AG04449 (cell line): ENCODE measurements around the gene ABHD17A.
A peak's percentile ranks its signal among the peaks of the same experiment; 100 is the strongest.
"Not testable (repeated sequence)": the region's sequence is repeated elsewhere in the genome, so short reads cannot be mapped to it uniquely, and the experiment has no call there.

Source experiments
- CTCF ChIA-PET: fragments of 350-600 bp; formaldehyde crosslinking; extraction: SDS; loops from one replicate; lab custom pipeline; 2021; ENCODE audit warnings: antibody characterized with exemption; lab: Yijun Ruan, JAX
- POLR2A ChIA-PET: fragments of 400-600, 350-600 bp; formaldehyde crosslinking; extraction: SDS; loops from one replicate; lab custom pipeline; 2020; ENCODE audit warnings: antibody characterized with exemption, inconsistent platforms; lab: Yijun Ruan, JAX
- DNase-seq: peaks from one replicate; pipeline ENCODE4 v3.0.0-alpha.2; 2010; ENCODE audit warnings: low read depth, low spot score
- H3K4me3 ChIP-seq: 2 replicates; pipeline ENCODE4 v1.5.1; 2011; ENCODE audit warnings: low read depth, mild to moderate bottlenecking, control low read depth, low read length
- CTCF ChIP-seq: IDR thresholded peaks from one replicate; pipeline ENCODE4 v1.5.1; 2011; ENCODE audit warnings: mild to moderate bottlenecking, moderate library complexity, low read length, control low read depth, inconsistent platforms; ENCODE audit not compliant: insufficient read depth; ENCODE audit errors: missing control alignments

ABHD17A gene

GRCh38 chr19:1885398-1886119 is at the start of gene ABHD17A:
Gene ABHD17A, minus strand, starts transcription at chr19:1885496. Its CDS starts 3,930 bp downstream, at chr19:1881566.
- POLR2A ChIA-PET = interaction anchor here (0.6 to 0.7 kb wide), 2 partner anchors 9 to 16 kb away, joined by 3 to 6 read pairs; no protein-coding TSS in a partner anchor
- not testable (repeated sequence) for DNase-seq
- H3K4me3 ChIP-seq = peak within 1 kb of the TSS; percentile 80
- CTCF ChIA-PET = interaction anchor here (1.7 to 3.9 kb wide), 2 partner anchors 12 to 45 kb away, joined by 3 to 14 read pairs; no protein-coding TSS in a partner anchor

GRCh38 chr19:1933942-1934341 is 48.6 kb upstream of the ABHD17A start:
- TF ChIP-seq CTCF = no peak
- H3K4me3 ChIP-seq = no peak overlapping the region
- CTCF ChIA-PET = no interaction called here
- POLR2A ChIA-PET = no interaction called here
- DNase-seq = no peak

- POLR2A ChIA-PET = interaction anchor here (0.9 kb wide), 1 partner anchor 57 kb away, joined by 5 read pairs; no protein-coding TSS in a partner anchor
- CTCF ChIA-PET = interaction anchor here (0.7 to 1.1 kb wide), 2 partner anchors 35 to 383 kb away, joined by 3 to 5 read pairs; no protein-coding TSS in a partner anchor
Measured at GRCh38 chr19:1933244-1933643, 47.9 kb upstream of the ABHD17A start.

GRCh38 chr19:1932395-1932794 is 47.1 kb upstream of the ABHD17A start:
- no peak overlapping the region for H3K4me3 ChIP-seq
- ChIA-PET CTCF (interaction anchor here (1.1 to 1.6 kb wide), 3 partner anchors 137 to 384 kb away, joined by 3 to 5 read pairs (median 4); no protein-coding TSS in a partner anchor), POLR2A (interaction anchor here (0.9 kb wide), 1 partner anchor 56 kb away, joined by 5 read pairs; no protein-coding TSS in a partner anchor)
- no peak for TF ChIP-seq CTCF
- DNase-seq = no peak

More at GRCh38 chr19:1933244-1933643, 47.9 kb upstream of the ABHD17A start:
- TF ChIP-seq CTCF = no peak
- no peak overlapping the region for H3K4me3 ChIP-seq
- DNase-seq = no peak

DNA sequence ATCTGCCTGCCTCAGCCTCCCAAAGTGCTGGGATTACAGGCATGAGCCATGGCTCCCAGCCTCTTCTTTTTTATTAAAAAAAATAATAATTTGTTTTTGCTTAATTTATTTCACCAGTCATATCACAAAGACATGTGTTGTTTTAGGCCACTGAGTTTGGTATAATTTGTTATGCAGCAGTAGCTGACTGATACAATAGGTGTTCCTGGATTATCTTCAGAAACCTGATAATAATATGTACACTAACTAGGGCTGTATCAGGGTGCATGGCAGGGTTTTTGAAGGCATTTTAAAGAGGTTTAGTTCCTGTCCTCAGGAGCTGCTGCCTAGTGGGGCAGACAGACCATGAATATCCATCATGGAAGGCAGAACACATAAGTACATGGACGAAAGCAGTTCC is 46.1 kb upstream of the ABHD17A start:
- ChIA-PET POLR2A (no interaction called here), CTCF (interaction anchor here (1.2 to 2.3 kb wide), 4 partner anchors 137 to 385 kb away, joined by 3 to 21 read pairs (median 4); no protein-coding TSS in a partner anchor)
- no peak for DNase-seq
- H3K4me3 ChIP-seq = no peak overlapping the region
- no peak for TF ChIP-seq CTCF

DNA sequence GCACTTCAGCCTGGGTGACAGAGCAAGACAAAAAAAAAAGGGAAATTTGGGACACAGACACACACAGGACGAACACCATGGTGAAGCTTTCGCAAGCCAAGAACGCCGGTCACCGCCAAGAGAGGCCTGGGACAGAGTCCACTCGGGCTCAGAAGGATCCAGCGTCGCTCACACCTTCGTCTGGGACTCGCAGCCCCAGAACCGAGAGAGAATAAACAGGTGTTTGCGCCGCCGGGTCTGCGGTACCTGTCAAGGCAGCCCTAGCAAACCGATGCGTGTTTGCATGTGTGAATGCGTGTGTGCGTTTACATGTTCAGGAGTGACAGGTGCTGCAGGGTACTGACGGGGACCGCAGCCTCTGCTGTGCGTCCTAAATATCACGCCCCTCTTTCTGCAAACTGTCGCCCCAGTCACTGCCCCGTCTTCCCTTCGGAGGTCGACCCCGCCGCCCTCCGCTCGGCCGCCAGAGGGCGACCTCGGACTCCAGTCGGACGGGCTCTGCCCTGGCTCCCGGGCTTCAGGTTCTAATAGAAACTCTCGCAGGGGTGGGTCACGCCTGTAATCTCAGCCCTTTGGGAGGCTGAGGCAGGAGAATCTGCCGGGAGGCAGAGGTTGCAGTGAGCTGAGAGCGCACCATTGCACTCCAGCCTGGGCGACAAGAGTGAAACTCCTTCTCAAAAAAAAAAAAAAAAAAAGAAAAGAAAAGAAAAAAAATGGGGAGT is 43.9 kb upstream of the ABHD17A start:
- POLR2A ChIA-PET = no interaction called here
- TF ChIP-seq CTCF = peak; percentile 96
- no peak for DNase-seq
- CTCF ChIA-PET = interaction anchor here (0.6 to 4.0 kb wide), 34 partner anchors 8 to 387 kb away, joined by 3 to 38 read pairs (median 4); no protein-coding TSS in a partner anchor
- peak overlapping the region; percentile 49 for H3K4me3 ChIP-seq
